Testis (tissue), 3 donors: Measurements from ENCODE around the gene C1orf50. TPM values are rescaled to one million over a fixed set of nuclear protein-coding genes. Genes with fewer than 3 reads are reported as not detected.

Source experiments
- DNase-seq: peaks from one replicate; pipeline ENCODE4 v3.0.0-alpha.2; 2019
- H3K27ac ChIP-seq, 2 donors: fragments of 200-600 bp; sonication (generic); one replicate each; pipeline ENCODE4 v1.5.1; 2019
- H3K27me3 ChIP-seq: fragments of 200-600 bp; sonication (generic); one replicate; pipeline ENCODE4 v1.5.1; 2019
- H3K36me3 ChIP-seq: fragments of 200-600 bp; sonication (generic); one replicate; pipeline ENCODE4 v1.5.1; 2017; ENCODE audit warnings: low read depth; ENCODE audit errors: missing control alignments
- H3K4me1 ChIP-seq: fragments of 200-600 bp; sonication (generic); one replicate; pipeline ENCODE4 v1.5.1; 2019
- H3K4me3 ChIP-seq, 2 donors: fragments of 200-600 bp; sonication (generic); one replicate each; pipeline ENCODE4 v1.5.1; 2017 to 2019
- H3K9me3 ChIP-seq: fragments of 200-600 bp; sonication (generic); one replicate; pipeline ENCODE4 v1.5.1; 2017
- POLR2A ChIP-seq: fragments of 450-650 bp; IDR thresholded peaks from one replicate; pipeline ENCODE4 v1.6.1; 2017; ENCODE audit warnings: antibody characterized with exemption, mild to moderate bottlenecking, moderate library complexity
- whole genome bisulfite sequencing, 2 donors: methylation state at CpG; one replicate each; pipeline ENCODE4 v1.1.5; 2018; 5-methylcytosine and 5-hydroxymethylcytosine counted together
- intact Hi-C: fragments of 100-400 bp; cut with DNase I; formaldehyde crosslinking; loops from one replicate; pipeline ENCODE4 v1.15.1; 2023; ENCODE audit warnings: low total_unique reads
- polyA plus RNA-seq: library from polyadenylated mRNA; stranded (reverse); fragments of 350-450 nt; fragmentation: Illumina TruSeq; extraction: RNeasy Lipid Tissue Mini Kit (QIAGEN cat#74804); gene quantifications from one replicate; pipeline ENCODE4 v1.2.3, GENCODE V29; 2014; ENCODE audit warnings: low read depth, low replicate concordance; ENCODE audit not compliant: insufficient read depth
- total RNA-seq, 2 donors: library from RNA; depleted of rRNA; stranded (reverse); fragments of >200 nt; gene quantifications; one replicate each; pipeline ENCODE4 v1.2.3, GENCODE V29; 2016
- TF ChIP-seq, protein P1 (sequence below), 3 experiments: fragments of 450-650 bp in 2 of 3; fragments of 200-600 bp in 1 of 3; sonication (generic) in 1 of 3; IDR thresholded peaks; one replicate each; pipeline ENCODE4 v1.5.1; 2016 to 2019; ENCODE audit warnings: antibody characterized with exemption in 3 of 3, mild to moderate bottlenecking in 2 of 3, moderate library complexity in 1 of 3

C1orf50 gene
- total and polyA plus RNA-seq, 3 donors from 2014 or later, result 9.4 to 21.8 (median 10.2) TPM

DNA sequence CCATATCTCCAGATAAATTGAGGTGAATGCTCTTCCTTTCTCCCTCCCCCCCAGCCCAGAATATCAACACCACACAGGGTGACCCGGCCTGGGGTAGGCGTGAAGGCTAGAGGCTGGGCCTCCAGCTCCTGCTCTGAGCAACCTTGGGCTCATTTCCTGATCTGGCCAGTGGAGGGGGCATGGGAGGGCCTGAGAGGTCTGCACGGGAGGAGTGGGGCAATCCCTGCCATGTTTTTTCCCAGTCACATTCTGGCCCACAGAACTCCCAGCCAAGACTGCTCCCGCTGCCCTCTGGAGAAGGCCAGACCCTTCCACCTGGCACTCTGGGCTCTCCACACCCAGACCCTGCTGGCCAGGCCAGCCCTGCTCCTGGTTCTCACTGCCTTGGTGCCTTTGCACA lies 30.9 kb upstream of the C1orf50 start:
- Histone ChIP-seq H3K27ac (no peak overlapping the region), H3K4me3 (no peak overlapping the region), H3K36me3 (no peaks in the 10 kb centered on the region), H3K4me1 (no peaks in the 10 kb centered on the region), H3K9me3 (no peaks in the 10 kb centered on the region), H3K27me3 (no peaks in the 10 kb centered on the region)
- 63 to 79% methylated on average over 4 of the region's 4 CpGs for WGBS, 2 donors
- TF ChIP-seq, protein P1, sequence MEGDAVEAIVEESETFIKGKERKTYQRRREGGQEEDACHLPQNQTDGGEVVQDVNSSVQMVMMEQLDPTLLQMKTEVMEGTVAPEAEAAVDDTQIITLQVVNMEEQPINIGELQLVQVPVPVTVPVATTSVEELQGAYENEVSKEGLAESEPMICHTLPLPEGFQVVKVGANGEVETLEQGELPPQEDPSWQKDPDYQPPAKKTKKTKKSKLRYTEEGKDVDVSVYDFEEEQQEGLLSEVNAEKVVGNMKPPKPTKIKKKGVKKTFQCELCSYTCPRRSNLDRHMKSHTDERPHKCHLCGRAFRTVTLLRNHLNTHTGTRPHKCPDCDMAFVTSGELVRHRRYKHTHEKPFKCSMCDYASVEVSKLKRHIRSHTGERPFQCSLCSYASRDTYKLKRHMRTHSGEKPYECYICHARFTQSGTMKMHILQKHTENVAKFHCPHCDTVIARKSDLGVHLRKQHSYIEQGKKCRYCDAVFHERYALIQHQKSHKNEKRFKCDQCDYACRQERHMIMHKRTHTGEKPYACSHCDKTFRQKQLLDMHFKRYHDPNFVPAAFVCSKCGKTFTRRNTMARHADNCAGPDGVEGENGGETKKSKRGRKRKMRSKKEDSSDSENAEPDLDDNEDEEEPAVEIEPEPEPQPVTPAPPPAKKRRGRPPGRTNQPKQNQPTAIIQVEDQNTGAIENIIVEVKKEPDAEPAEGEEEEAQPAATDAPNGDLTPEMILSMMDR (IDR thresholded peaks at IDR 0.05), result no peak
- TF ChIP-seq POLR2A, result no peak
- intact Hi-C loops, result no loop called here
- no peak for DNase-seq

DNA sequence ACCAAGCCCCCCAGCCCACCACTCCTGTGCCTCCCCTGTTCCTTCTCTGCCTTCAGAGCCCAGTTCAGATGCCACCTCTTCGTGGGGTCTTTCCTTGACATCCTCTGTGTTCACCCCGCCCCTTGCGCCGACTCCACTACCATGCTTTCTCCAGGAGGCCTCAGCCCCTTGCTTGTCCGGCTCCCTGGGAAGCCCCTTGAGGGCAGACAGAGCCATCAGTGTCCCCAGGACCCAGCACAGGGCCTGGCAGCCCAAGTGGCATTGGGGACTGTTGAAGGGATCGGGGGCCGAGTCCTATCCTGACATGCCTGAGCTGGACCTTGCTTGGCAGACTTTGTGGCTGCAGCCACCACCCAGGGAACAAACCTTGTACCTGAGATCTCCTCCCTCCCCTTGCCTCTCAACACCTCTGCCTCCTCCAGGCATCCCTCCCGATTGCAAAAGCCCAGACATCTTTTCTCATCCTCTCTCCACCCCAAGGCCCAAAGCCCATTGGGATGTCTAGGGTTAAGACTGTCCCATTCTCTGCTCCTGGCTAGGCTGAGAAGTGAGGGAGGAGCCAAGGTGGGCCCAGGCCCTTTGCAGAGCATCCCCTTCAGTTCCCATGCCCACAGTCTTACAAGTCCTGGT lies 30.4 kb upstream of the C1orf50 start:
- Histone ChIP-seq H3K4me3 (no peak overlapping the region), H3K27me3 (no peaks in the 10 kb centered on the region), H3K9me3 (no peaks in the 10 kb centered on the region), H3K36me3 (no peaks in the 10 kb centered on the region), H3K4me1 (no peaks in the 10 kb centered on the region), H3K27ac (no peak overlapping the region)
- intact Hi-C loops, result no loop called here
- WGBS, 2 donors, result 90 to 96% methylated on average over 8 of the region's 8 CpGs
- no peak for DNase-seq
- TF ChIP-seq, protein P1 (IDR thresholded peaks at IDR 0.05), result no peak
- TF ChIP-seq POLR2A, result no peak

DNA sequence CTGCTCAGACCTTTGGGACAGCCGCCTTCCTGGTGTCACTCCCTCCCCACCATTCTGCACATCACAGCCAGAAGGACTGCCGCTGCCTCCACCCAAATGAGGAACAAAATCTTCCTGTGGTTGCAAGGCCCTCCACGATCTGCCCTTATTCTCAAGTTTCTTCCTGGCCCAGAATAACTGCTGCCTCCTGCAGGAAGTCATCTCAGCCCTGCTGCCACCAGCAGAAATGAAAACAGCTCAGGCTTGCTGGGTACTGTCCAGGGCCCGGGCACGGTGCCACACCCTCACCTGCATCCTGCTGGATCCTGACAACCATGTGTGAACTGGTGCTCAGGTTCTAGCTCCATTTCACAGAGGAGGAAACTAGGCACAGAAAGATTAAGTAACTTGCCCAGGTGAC lies 29.8 kb upstream of the C1orf50 start:
- intact Hi-C loops, result no loop called here
- no peaks in the 10 kb centered on the region for H3K27me3 ChIP-seq
- no peaks in the 10 kb centered on the region for H3K4me1 ChIP-seq
- no peak overlapping the region for H3K27ac ChIP-seq
- TF ChIP-seq, protein P1 (IDR thresholded peaks at IDR 0.05), result no peak
- no peak for TF ChIP-seq POLR2A
- no peaks in the 10 kb centered on the region for H3K36me3 ChIP-seq
- H3K9me3 ChIP-seq, result no peaks in the 10 kb centered on the region
- WGBS, 2 donors, result 55 to 77% methylated on average over 5 of the region's 5 CpGs
- DNase-seq, result no peak
- H3K4me3 ChIP-seq, result no peak overlapping the region

DNA sequence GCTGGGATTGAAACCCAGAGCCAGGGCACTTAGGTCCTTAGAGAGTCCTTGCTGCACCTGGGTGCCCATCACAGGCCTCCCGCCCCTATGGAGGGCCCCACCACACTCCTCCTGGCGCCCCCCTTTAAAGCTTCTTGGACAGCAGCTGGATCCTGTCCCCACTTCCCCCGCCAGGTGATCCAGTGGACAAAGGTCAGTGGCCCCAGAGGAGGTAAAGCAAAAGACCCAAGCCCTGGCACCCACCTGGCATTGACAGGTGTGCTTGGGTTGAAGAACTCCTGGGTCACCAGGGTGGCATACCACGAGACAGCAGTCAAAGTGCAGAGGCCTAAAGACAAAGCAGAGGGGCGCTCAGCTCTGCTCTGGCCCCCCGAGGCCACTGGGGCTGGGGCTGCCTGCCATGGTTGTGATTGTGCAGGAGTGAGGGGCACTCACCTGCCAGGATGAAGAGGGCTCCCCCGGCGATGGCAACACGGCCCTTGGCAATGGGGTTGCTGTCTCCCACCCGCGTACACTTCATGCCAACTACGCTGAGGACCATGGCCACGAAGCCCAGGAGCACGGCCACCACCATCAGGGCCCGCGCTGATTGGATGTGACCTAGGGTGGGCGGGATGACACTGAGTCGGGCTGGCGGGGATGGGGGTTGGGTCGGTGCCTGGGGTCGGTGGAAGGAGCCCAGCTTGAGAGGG lies 28.9 kb upstream of the C1orf50 start:
- DNase-seq, result no peak
- Histone ChIP-seq H3K27ac (no peak overlapping the region), H3K9me3 (no peaks in the 10 kb centered on the region), H3K27me3 (no peaks in the 10 kb centered on the region), H3K4me1 (no peaks in the 10 kb centered on the region), H3K4me3 (no peak overlapping the region), H3K36me3 (no peaks in the 10 kb centered on the region)
- intact Hi-C loops, result no loop called here
- WGBS, 2 donors, result 90 to 100% methylated on average over 12 to 21 of the region's 21 CpGs
- TF ChIP-seq, protein P1 (IDR thresholded peaks at IDR 0.05), result no peak
- no peak for TF ChIP-seq POLR2A
